Natural killer cell (primary cell): ENCODE data around the gene NHS. TPM values are rescaled to one million over a fixed set of nuclear protein-coding genes. Genes with fewer than 3 reads are reported as not detected.

Source experiments
- ATAC-seq, 3 donors: fragments of 150-1000 bp in 2 of 3; fragments of 200-7000 bp in 1 of 3; cut with Tn5 transposase; 1 replicate in 1 of 3; 2 replicates in 2 of 3; pipeline ENCODE4 v1.10.0; 2021; ENCODE audit warnings: mild to moderate bottlenecking in 2 of 3, moderate library complexity in 2 of 3
- DNase-seq, 2 donors: peaks; one replicate each; pipeline versions ENCODE4 v3.0.0 to v3.0.0-alpha.2; 2013 to 2021; ENCODE audit warnings: mixed read lengths in 1 of 2
- H3K27ac ChIP-seq: one replicate; pipeline ENCODE4 v1.5.1; 2013; ENCODE audit warnings: mild to moderate bottlenecking, low read length
- H3K27me3 ChIP-seq: one replicate; pipeline ENCODE4 v1.6.1; 2013; ENCODE audit warnings: low read length; ENCODE audit not compliant: control insufficient read depth, insufficient read depth
- H3K36me3 ChIP-seq: one replicate; pipeline ENCODE4 v1.6.1; 2013; ENCODE audit warnings: low read length; ENCODE audit not compliant: control insufficient read depth, insufficient read depth
- H3K4me1 ChIP-seq: one replicate; pipeline ENCODE4 v1.6.1; 2013; ENCODE audit warnings: low read length; ENCODE audit not compliant: control insufficient read depth, insufficient read depth
- H3K4me3 ChIP-seq: one replicate; pipeline ENCODE4 v1.5.1; 2013; ENCODE audit warnings: low read length
- H3K9me3 ChIP-seq: one replicate; pipeline ENCODE4 v1.6.1; 2013; ENCODE audit warnings: low read length; ENCODE audit not compliant: control insufficient read depth, insufficient read depth
- H3K27ac Mint-ChIP-seq, 2 donors: one replicate each; pipeline ENCODE4 v1.8.0; 2022; ENCODE audit warnings: mild to moderate bottlenecking in 2 of 2, mixed read lengths in 2 of 2, moderate library complexity in 1 of 2
- H3K27me3 Mint-ChIP-seq, 2 donors: one replicate each; pipeline ENCODE4 v1.8.0; 2022; ENCODE audit warnings: low read depth in 2 of 2, mixed read lengths in 2 of 2
- H3K36me3 Mint-ChIP-seq: one replicate; pipeline ENCODE4 v1.8.0; 2022; ENCODE audit warnings: mixed read lengths
- H3K4me1 Mint-ChIP-seq, 2 donors: one replicate each; pipeline ENCODE4 v1.8.0; 2022; ENCODE audit warnings: mixed read lengths in 2 of 2
- H3K4me3 Mint-ChIP-seq: one replicate; pipeline ENCODE4 v1.8.0; 2022; ENCODE audit warnings: mild to moderate bottlenecking, moderate library complexity, mixed read lengths
- H3K9me3 Mint-ChIP-seq, 2 donors: one replicate each; pipeline ENCODE4 v1.8.0; 2022; ENCODE audit warnings: mixed read lengths in 2 of 2
- WGBS: methylation state at CpG from one replicate; pipeline ENCODE4 v1.1.7; 2013; ENCODE audit warnings: missing lambda C conversion rate; ENCODE audit not compliant: insufficient coverage; 5-methylcytosine and 5-hydroxymethylcytosine counted together
- intact Hi-C: fragments of 100-400 bp; cut with micrococcal nuclease; formaldehyde crosslinking; loops from one replicate; pipeline ENCODE4 v1.14.2; 2022
- total RNA-seq, 4 donors: library from RNA; stranded (reverse); fragments of 120-200 nt in 1 of 4; gene quantifications; one replicate each; pipeline versions ENCODE4 v1.2.3 to v1.2.4, GENCODE V29; 2013 to 2022
- TF ChIP-seq, protein P1 (sequence below): fragments of 200-600 bp; IDR thresholded peaks from one replicate; pipeline ENCODE4 v1.8.0; 2022; ENCODE audit warnings: antibody characterized with exemption

Gene NHS
- total RNA-seq, 3 donors from 2014 or later (not counting 1 experiment from before 2014, with no cell fraction given) = 0.05 to 0.28 TPM; not detected in 1

GRCh38 chrX:17547658-17548057 is 172.7 kb downstream of the NHS start:
- no peak overlapping the region for H3K27ac Mint-ChIP-seq
- Histone ChIP-seq H3K9me3 (no peaks in the 10 kb centered on the region), H3K4me3 (no peak overlapping the region), H3K27ac (no peak overlapping the region), H3K27me3 (no peaks in the 10 kb centered on the region), H3K36me3 (no peaks in the 10 kb centered on the region), H3K4me1 (peaks cover 5% of the 10 kb centered on the region)
- no peak for ATAC-seq
- H3K4me3 Mint-ChIP-seq = no peak overlapping the region
- peaks cover 0 to 22% of the 10 kb centered on the region in 2 donors for H3K4me1 Mint-ChIP-seq
- no peaks in the 10 kb centered on the region for H3K9me3 Mint-ChIP-seq
- 63% methylated on average over 2 of the region's 2 CpGs for WGBS
- H3K27me3 Mint-ChIP-seq = peaks cover 0 to 13% of the 10 kb centered on the region in 2 donors
- no peaks in the 10 kb centered on the region for H3K36me3 Mint-ChIP-seq
- DNase-seq = no peak
- intact Hi-C loops = no loop called here
- TF ChIP-seq, protein P1, sequence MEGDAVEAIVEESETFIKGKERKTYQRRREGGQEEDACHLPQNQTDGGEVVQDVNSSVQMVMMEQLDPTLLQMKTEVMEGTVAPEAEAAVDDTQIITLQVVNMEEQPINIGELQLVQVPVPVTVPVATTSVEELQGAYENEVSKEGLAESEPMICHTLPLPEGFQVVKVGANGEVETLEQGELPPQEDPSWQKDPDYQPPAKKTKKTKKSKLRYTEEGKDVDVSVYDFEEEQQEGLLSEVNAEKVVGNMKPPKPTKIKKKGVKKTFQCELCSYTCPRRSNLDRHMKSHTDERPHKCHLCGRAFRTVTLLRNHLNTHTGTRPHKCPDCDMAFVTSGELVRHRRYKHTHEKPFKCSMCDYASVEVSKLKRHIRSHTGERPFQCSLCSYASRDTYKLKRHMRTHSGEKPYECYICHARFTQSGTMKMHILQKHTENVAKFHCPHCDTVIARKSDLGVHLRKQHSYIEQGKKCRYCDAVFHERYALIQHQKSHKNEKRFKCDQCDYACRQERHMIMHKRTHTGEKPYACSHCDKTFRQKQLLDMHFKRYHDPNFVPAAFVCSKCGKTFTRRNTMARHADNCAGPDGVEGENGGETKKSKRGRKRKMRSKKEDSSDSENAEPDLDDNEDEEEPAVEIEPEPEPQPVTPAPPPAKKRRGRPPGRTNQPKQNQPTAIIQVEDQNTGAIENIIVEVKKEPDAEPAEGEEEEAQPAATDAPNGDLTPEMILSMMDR = no peak

DNA sequence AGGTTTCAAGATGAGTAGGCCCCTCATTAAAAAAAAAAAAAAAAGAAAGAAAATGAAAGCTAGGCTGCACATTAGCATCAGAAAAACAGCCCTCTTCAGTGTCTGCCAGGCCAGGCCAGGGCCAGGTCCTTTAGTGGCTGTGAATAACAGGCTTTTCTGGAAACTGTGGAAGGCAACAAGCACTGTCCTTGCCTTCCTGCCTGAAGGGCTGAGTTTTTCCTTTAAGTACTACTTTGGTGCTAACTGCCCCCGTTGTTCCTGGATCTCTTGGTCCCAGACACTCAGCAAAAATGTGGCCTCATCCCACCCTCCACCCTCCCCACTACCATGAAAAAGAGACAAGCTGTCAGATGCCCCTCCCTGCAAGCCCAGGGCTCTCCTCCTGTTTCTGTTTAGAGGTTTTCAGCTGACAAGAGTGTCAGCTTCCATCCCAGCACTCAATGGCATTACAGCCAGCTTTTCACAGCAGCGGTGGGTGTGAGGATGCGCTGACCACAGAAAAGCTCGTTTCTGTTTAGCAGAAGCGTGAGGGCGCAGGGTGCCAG is 174.2 kb downstream of the NHS start:
- Mint-ChIP-seq H3K27ac (no peak overlapping the region), H3K4me3 (no peak overlapping the region), H3K9me3 (no peaks in the 10 kb centered on the region), H3K27me3 (peaks cover 0 to 20% of the 10 kb centered on the region in 2 donors), H3K36me3 (no peaks in the 10 kb centered on the region), H3K4me1 (peaks cover 0 to 22% of the 10 kb centered on the region in 2 donors)
- ATAC-seq (peak in 2 of 3 donors; percentile 71 to 77), DNase-seq (peak; percentile 2 to 14)
- no peaks in the 10 kb centered on the region for H3K36me3 ChIP-seq
- H3K27me3 ChIP-seq = no peaks in the 10 kb centered on the region
- peaks cover 5% of the 10 kb centered on the region for H3K4me1 ChIP-seq
- no peak overlapping the region for H3K27ac ChIP-seq
- TF ChIP-seq, protein P1 = no peak
- no peaks in the 10 kb centered on the region for H3K9me3 ChIP-seq
- no peak overlapping the region for H3K4me3 ChIP-seq
- 9% methylated on average over 6 of the region's 6 CpGs for WGBS
- intact Hi-C loops = no loop called here

DNA sequence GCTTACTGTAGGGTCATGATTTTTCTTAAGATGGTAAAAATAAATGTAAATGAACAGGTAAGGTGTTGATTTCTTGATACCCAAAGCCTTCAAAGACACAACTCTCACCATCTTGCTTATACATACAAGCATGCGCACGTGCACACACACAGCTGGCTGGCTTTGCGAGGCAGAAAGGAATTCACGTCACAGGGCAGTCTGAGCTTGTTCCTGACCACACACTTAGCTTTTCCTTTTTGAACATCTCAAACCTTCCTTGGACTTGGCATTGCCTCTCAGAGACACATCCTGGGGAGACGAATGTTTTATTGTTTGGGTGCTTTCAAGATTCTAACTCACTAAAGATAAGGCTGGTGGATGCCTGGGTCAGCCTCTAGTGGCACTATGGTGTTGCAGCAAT is 175.0 kb downstream of the NHS start:
- 89% methylated on average over 5 of the region's 5 CpGs for WGBS
- H3K9me3 ChIP-seq = no peaks in the 10 kb centered on the region
- H3K36me3 Mint-ChIP-seq = no peaks in the 10 kb centered on the region
- peaks cover 5% of the 10 kb centered on the region for H3K4me1 ChIP-seq
- H3K4me3 Mint-ChIP-seq = no peak overlapping the region
- no peaks in the 10 kb centered on the region for H3K36me3 ChIP-seq
- H3K27me3 Mint-ChIP-seq = peaks cover 0 to 20% of the 10 kb centered on the region in 2 donors
- H3K9me3 Mint-ChIP-seq = no peaks in the 10 kb centered on the region
- no peaks in the 10 kb centered on the region for H3K27me3 ChIP-seq
- H3K27ac Mint-ChIP-seq = no peak overlapping the region
- TF ChIP-seq, protein P1 = no peak
- DNase-seq (no peak), ATAC-seq (no peak)
- no peak overlapping the region for H3K27ac ChIP-seq
- intact Hi-C loops = no loop called here
- H3K4me1 Mint-ChIP-seq = peaks cover 0 to 22% of the 10 kb centered on the region in 2 donors
- no peak overlapping the region for H3K4me3 ChIP-seq
